GM19043 (cell line): ENCODE data around the gene IRGC.

Source experiments
- ATAC-seq: cut with Tn5 transposase; IDR thresholded peaks from one replicate; pipeline ENCODE4 v1.9.1; 2021; ENCODE audit warnings: low read depth; ENCODE audit not compliant: unreplicated experiment

The IRGC gene

GRCh38 chr19:43721469-43722048 is 5.7 kb downstream of the IRGC start:
- ATAC-seq = no peak

- ATAC-seq = no peak
Measured at GRCh38 chr19:43723588-43723987, 7.7 kb downstream of the IRGC start.

- no peak for ATAC-seq
Measured at GRCh38 chr19:43724896-43725295, 9.0 kb downstream of the IRGC start.

GRCh38 chr19:43725468-43725867 is 9.6 kb downstream of the IRGC start:
- ATAC-seq = no peak

- no peak for ATAC-seq
Measured at GRCh38 chr19:43726736-43727592, 11.1 kb downstream of the IRGC start.

GRCh38 chr19:43727593-43727853 is 11.6 kb downstream of the IRGC start:
- ATAC-seq = no peak

GRCh38 chr19:43729919-43730318 is 14.0 kb downstream of the IRGC start:
- no peak for ATAC-seq

GRCh38 chr19:43731346-43731745 is 15.5 kb downstream of the IRGC start:
- ATAC-seq = no peak

- no peak for ATAC-seq
Measured at GRCh38 chr19:43731846-43732245, 16.0 kb downstream of the IRGC start.

GRCh38 chr19:43735013-43735412 is 19.1 kb downstream of the IRGC start:
- ATAC-seq = no peak

- no peak for ATAC-seq
Measured at GRCh38 chr19:43735957-43736356, 20.1 kb downstream of the IRGC start.

- no peak for ATAC-seq
Measured at GRCh38 chr19:43738780-43739211, 22.9 kb downstream of the IRGC start.

GRCh38 chr19:43739439-43740235 is 23.8 kb downstream of the IRGC start:
- no peak for ATAC-seq

GRCh38 chr19:43741075-43741825 is 25.4 kb downstream of the IRGC start:
- ATAC-seq = no peak

GRCh38 chr19:43743059-43743458 is 27.2 kb downstream of the IRGC start:
- no peak for ATAC-seq

GRCh38 chr19:43747557-43748204 is 31.8 kb downstream of the IRGC start:
- ATAC-seq = no peak

- ATAC-seq = no peak
Measured at GRCh38 chr19:43748205-43748594, 32.3 kb downstream of the IRGC start.

GRCh38 chr19:43748685-43749084 is 32.8 kb downstream of the IRGC start:
- ATAC-seq = no peak

GRCh38 chr19:43749152-43749551 is 33.3 kb downstream of the IRGC start:
- ATAC-seq = no peak

GRCh38 chr19:43749898-43750297 is 34.0 kb downstream of the IRGC start:
- ATAC-seq = no peak
